Liver (tissue), 9 donors: ENCODE measurements around the gene TRIM9. TPM values are rescaled to one million over a fixed set of nuclear protein-coding genes. Genes with fewer than 3 reads are reported as not detected.

Experiments used
- DNase-seq: peaks from one replicate; pipeline ENCODE4 v3.0.0-alpha.2; 2017; ENCODE audit warnings: low spot score
- H3K27ac ChIP-seq, 2 donors: one replicate each; pipeline ENCODE4 v1.7.0; 2013; ENCODE audit warnings: inconsistent platforms in 2 of 2, low read length in 2 of 2, control low read depth in 1 of 2, low read depth in 1 of 2, mild to moderate bottlenecking in 1 of 2
- H3K27me3 ChIP-seq, 4 donors: one replicate each; pipeline versions ENCODE4 v1.6.1 to v1.7.0; 2013; ENCODE audit warnings: low read length in 3 of 4, inconsistent platforms in 1 of 4, mild to moderate bottlenecking in 1 of 4, moderate library complexity in 1 of 4; ENCODE audit not compliant: control insufficient read depth in 4 of 4, insufficient read depth in 4 of 4
- H3K36me3 ChIP-seq, 4 donors: one replicate each; pipeline versions ENCODE4 v1.6.1 to v1.7.0; 2013; ENCODE audit warnings: low read length in 3 of 4, mild to moderate bottlenecking in 3 of 4, low read depth in 1 of 4, moderate library complexity in 1 of 4; ENCODE audit not compliant: control insufficient read depth in 4 of 4, insufficient read depth in 3 of 4
- H3K4me1 ChIP-seq, 4 donors: one replicate each; pipeline versions ENCODE4 v1.6.1 to v1.7.0; 2013; ENCODE audit warnings: low read length in 3 of 4, mild to moderate bottlenecking in 3 of 4, moderate library complexity in 1 of 4; ENCODE audit not compliant: control insufficient read depth in 4 of 4, insufficient read depth in 4 of 4
- H3K4me3 ChIP-seq, 3 donors: one replicate each; pipeline versions ENCODE4 v1.6.1 to v1.7.0; 2013; ENCODE audit warnings: low read length in 3 of 3, control low read depth in 1 of 3, low read depth in 1 of 3, mild to moderate bottlenecking in 1 of 3
- H3K9ac ChIP-seq, 2 donors: one replicate each; pipeline ENCODE4 v1.7.0; 2013; ENCODE audit warnings: low read length in 2 of 2, mild to moderate bottlenecking in 2 of 2, moderate library complexity in 2 of 2, control low read depth in 1 of 2, low read depth in 1 of 2
- H3K9me3 ChIP-seq, 4 donors: one replicate each; pipeline versions ENCODE4 v1.6.1 to v1.7.0; 2013; ENCODE audit warnings: low read length in 3 of 4; ENCODE audit not compliant: control insufficient read depth in 4 of 4
- ATF3 ChIP-seq: IDR thresholded peaks from 2 replicates; pipeline ENCODE4 v1.6.1; 2016; ENCODE audit warnings: antibody characterized with exemption
- CTCF ChIP-seq: fragments of 150-350 bp; IDR thresholded peaks from 2 replicates; pipeline ENCODE4 v1.5.1; 2017; ENCODE audit warnings: improper control_type of control experiment, low read depth, low read length; ENCODE audit not compliant: missing input control
- EGR1 ChIP-seq, 2 donors: IDR thresholded peaks; 2 replicates each; pipeline ENCODE4 v1.6.1; 2016 to 2018; ENCODE audit warnings: antibody characterized with exemption in 2 of 2, low read depth in 2 of 2
- FOXA1 ChIP-seq: IDR thresholded peaks from 2 replicates; pipeline ENCODE4 v1.6.1; 2016; ENCODE audit warnings: antibody characterized with exemption
- FOXA2 ChIP-seq: IDR thresholded peaks from 2 replicates; pipeline ENCODE4 v1.6.1; 2016; ENCODE audit warnings: antibody characterized with exemption
- HNF4A ChIP-seq, 2 donors: conservative IDR thresholded peaks; 2 replicates each; pipeline ENCODE4 v1.6.1; 2016; ENCODE audit warnings: antibody characterized with exemption in 2 of 2, mild to moderate bottlenecking in 2 of 2
- HNF4G ChIP-seq: IDR thresholded peaks from 2 replicates; pipeline ENCODE4 v1.6.1; 2016; ENCODE audit warnings: antibody characterized with exemption
- JUND ChIP-seq, 2 donors: IDR thresholded peaks; 2 replicates each; pipeline ENCODE4 v1.6.1; 2016; ENCODE audit warnings: antibody characterized with exemption in 2 of 2
- MAX ChIP-seq: IDR thresholded peaks from 2 replicates; pipeline ENCODE4 v1.6.1; 2016; ENCODE audit warnings: antibody characterized with exemption
- REST ChIP-seq: IDR thresholded peaks from 2 replicates; pipeline ENCODE4 v1.6.1; 2016; ENCODE audit warnings: antibody characterized with exemption, mild to moderate bottlenecking
- SP1 ChIP-seq: IDR thresholded peaks from 2 replicates; pipeline ENCODE4 v1.6.1; 2018; ENCODE audit warnings: antibody characterized with exemption, mild to moderate bottlenecking
- TAF1 ChIP-seq: conservative IDR thresholded peaks from 2 replicates; pipeline ENCODE4 v1.6.1; 2016; ENCODE audit warnings: antibody characterized with exemption, mild to moderate bottlenecking
- WGBS: extraction: QIAGEN DNeasy Blood & Tissue Kit; methylation state at CpG from one replicate; pipeline ENCODE4 v1.1.7; 2013; 5-methylcytosine and 5-hydroxymethylcytosine counted together
- polyA plus RNA-seq, 2 donors: library from polyadenylated mRNA; stranded (reverse) in 1 of 2; unstranded in 1 of 2; fragments of 200-250 nt in 1 of 2; fragments of >200 nt in 1 of 2; fragmentation: Nextera tagmentation in 1 of 2; extraction: Ambion mirVana in 1 of 2; gene quantifications; one replicate each; pipeline versions ENCODE4 v1.2.1 to v1.2.3, GENCODE V29; 2013 to 2015
- total RNA-seq, 2 donors: library from RNA; depleted of rRNA; stranded (reverse); fragments of >200 nt; gene quantifications; one replicate each; pipeline ENCODE4 v1.2.3, GENCODE V29; 2014
- TF ChIP-seq, protein P1 (sequence below): IDR thresholded peaks from 2 replicates; pipeline ENCODE4 v1.6.1; 2016; ENCODE audit warnings: antibody characterized with exemption
- donor health status: healthy.
- donor health status: healthy.
- donor health status: healthy.
- donor health status: healthy.
- donor health status: healthy.

The TRIM9 gene
- total and polyA plus RNA-seq, 4 donors: 0.09 to 1.6 (median 0.18) TPM

- TF ChIP-seq HNF4A (conservative IDR thresholded peaks at IDR 0.05): no peak
These were observed 1.2 kb upstream of the TRIM9 start (continued) for GRCh38 chr14:51095854-51096823.

GRCh38 chr14:51094282-51094821 is 553 bp downstream of the TRIM9 start:
- Histone ChIP-seq H3K9ac (no peak overlapping the region), H3K9me3 (peaks cover 0 to 3% (median 0%) of the 10 kb centered on the region in 4 donors), H3K36me3 (no peaks in the 10 kb centered on the region), H3K4me3 (peak overlapping the region in 2 of 3 donors; percentile 44 to 64), H3K27ac (no peak overlapping the region), H3K27me3 (peaks cover 0 to 13% (median 7%) of the 10 kb centered on the region in 4 donors), H3K4me1 (peaks cover 16 to 25% (median 20%) of the 10 kb centered on the region in 4 donors)
- 4% methylated on average over 46 of the region's 46 CpGs for whole genome bisulfite sequencing
- no peak for DNase-seq
- TF ChIP-seq FOXA2 (no peak), SP1 (no peak), HNF4G (no peak), HNF4A (conservative IDR thresholded peaks at IDR 0.05) (no peak), JUND (IDR thresholded peaks at IDR 0.05) (no peak), REST (no peak), MAX (no peak), CTCF (no peak), ATF3 (no peak), TAF1 (no peak), FOXA1 (no peak), EGR1 (IDR thresholded peaks at IDR 0.05; ENCODE audit: low read depth in 2 of 2) (no peak)
- TF ChIP-seq, protein P1, sequence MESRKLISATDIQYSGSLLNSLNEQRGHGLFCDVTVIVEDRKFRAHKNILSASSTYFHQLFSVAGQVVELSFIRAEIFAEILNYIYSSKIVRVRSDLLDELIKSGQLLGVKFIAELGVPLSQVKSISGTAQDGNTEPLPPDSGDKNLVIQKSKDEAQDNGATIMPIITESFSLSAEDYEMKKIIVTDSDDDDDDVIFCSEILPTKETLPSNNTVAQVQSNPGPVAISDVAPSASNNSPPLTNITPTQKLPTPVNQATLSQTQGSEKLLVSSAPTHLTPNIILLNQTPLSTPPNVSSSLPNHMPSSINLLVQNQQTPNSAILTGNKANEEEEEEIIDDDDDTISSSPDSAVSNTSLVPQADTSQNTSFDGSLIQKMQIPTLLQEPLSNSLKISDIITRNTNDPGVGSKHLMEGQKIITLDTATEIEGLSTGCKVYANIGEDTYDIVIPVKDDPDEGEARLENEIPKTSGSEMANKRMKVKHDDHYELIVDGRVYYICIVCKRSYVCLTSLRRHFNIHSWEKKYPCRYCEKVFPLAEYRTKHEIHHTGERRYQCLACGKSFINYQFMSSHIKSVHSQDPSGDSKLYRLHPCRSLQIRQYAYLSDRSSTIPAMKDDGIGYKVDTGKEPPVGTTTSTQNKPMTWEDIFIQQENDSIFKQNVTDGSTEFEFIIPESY: no peak
